ENCODE results near the gene UGT2B28.
"Not testable (repeated sequence)": the region's sequence is repeated elsewhere in the genome, so short reads cannot be mapped to it uniquely, and the experiment has no call there.

The UGT2B28 gene

DNA sequence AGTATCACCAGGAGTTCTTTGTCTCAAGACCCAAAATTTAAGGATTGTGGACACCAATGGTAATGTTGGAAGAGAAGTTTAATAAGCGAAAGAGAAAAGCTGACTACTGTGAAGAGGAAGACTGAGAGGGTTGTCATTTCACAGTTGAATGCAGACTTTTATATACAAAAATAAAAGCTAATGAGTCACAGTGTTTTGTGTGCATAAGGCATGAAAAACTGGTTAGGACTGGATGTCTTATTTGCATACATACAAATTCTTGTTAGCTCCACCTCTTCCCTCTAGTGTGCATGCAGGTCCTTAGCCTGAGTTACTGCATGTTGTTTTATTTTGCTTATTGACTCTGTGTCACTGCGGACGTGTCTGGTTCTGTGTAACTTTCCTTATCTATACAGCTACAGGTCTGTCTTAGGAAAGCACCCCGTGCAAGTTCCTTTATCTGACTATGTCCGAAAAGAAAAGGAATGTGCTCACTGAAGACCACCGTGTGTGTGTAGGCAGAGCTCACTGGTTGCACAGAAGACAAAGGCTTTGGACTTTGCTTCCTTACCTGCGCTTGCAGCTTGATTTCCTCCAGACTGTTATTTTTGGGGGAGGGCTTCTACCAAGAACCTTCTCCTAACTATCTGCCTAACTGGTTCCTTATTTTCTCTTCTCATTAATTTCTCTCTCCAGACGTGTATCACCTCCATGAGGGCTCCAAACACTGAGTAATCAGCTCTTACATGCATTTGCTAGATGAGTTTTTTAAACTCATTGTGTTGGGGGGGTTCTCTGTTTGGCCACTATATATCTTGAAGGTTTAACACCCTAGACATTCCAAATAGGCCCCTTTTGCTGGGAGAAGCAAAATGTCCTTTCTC, 63.5 kb downstream of the UGT2B28 start:
- not testable (repeated sequence) for DNase-seq
